GM12878 (cell line): ENCODE results near the gene MAL.

Experiments
- CBFB ChIP-seq: IDR thresholded peaks from 2 replicates; pipeline ENCODE4 v1.6.1; 2016; ENCODE audit warnings: antibody characterized with exemption, low read depth
- EGR1 ChIP-seq, 2 experiments: IDR thresholded peaks; 1 replicate in 1 of 2; 2 replicates in 1 of 2; pipeline ENCODE4 v1.6.1; 2011 to 2012; ENCODE audit warnings: low read depth in 2 of 2, low read length in 2 of 2, borderline replicate concordance in 1 of 2, mild to moderate bottlenecking in 1 of 2, moderate library complexity in 1 of 2
- GABPA ChIP-seq: IDR thresholded peaks from 2 replicates; pipeline ENCODE4 v1.6.1; 2014; ENCODE audit warnings: antibody characterized with exemption, low read depth, mild to moderate bottlenecking, inconsistent platforms
- MYB ChIP-seq: fragments of 150-350 bp; IDR thresholded peaks from 2 replicates; pipeline ENCODE4 v1.6.1; 2014; ENCODE audit warnings: mild to moderate bottlenecking, low read depth, low read length, borderline replicate concordance
- POLR2AphosphoS5 ChIP-seq: IDR thresholded peaks from 2 replicates; pipeline ENCODE4 v1.6.1; 2011; ENCODE audit warnings: mild to moderate bottlenecking, low read length, inconsistent platforms
- SIN3A ChIP-seq: IDR thresholded peaks from 2 replicates; pipeline ENCODE4 v1.6.1; 2012; ENCODE audit warnings: low read depth, low read length, improper control_type of control experiment
- TF ChIP-seq, protein P1 (sequence below), 3 experiments: IDR thresholded peaks in 2 of 3; conservative IDR thresholded peaks in 1 of 3; 2 replicates each; pipeline ENCODE4 v1.5.1; 2011; ENCODE audit warnings: low read depth in 3 of 3, low read length in 3 of 3, mild to moderate bottlenecking in 3 of 3, control low read depth in 2 of 3, moderate library complexity in 2 of 3, inconsistent platforms in 1 of 3, mixed read lengths in 1 of 3; ENCODE audit not compliant: control insufficient read depth in 2 of 3, insufficient read depth in 1 of 3; ENCODE audit errors: extremely low read depth in 1 of 3

DNA sequence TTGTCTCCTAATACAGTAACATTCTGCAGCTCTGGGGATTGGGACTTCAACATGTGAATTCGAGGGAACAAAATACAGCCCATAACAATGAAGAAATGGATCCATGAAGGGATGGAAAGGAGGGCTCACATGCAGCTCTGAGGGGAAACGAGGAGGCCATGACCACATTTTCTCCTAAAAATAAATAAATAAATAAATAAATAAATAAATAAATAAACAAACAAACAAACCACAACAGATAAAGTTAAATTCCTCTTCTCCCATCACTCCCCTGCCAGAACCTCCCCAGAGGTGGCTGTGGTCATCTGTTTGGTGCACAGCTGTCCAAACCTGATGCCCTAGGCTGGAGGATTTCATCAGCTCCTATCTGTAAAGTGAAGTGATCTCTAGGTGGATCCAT, 42.7 kb downstream of the MAL start:
- TF ChIP-seq CBFB, result no peak
- TF ChIP-seq GABPA, result no peak
- TF ChIP-seq POLR2AphosphoS5, result no peak
- TF ChIP-seq SIN3A, result no peak
- no peak for TF ChIP-seq EGR1 (IDR thresholded peaks at IDR 0.05; ENCODE audit: borderline replicate concordance in 1 of 2, low read depth in 2 of 2, low read length in 2 of 2)
- no peak for TF ChIP-seq MYB
- TF ChIP-seq, protein P1, sequence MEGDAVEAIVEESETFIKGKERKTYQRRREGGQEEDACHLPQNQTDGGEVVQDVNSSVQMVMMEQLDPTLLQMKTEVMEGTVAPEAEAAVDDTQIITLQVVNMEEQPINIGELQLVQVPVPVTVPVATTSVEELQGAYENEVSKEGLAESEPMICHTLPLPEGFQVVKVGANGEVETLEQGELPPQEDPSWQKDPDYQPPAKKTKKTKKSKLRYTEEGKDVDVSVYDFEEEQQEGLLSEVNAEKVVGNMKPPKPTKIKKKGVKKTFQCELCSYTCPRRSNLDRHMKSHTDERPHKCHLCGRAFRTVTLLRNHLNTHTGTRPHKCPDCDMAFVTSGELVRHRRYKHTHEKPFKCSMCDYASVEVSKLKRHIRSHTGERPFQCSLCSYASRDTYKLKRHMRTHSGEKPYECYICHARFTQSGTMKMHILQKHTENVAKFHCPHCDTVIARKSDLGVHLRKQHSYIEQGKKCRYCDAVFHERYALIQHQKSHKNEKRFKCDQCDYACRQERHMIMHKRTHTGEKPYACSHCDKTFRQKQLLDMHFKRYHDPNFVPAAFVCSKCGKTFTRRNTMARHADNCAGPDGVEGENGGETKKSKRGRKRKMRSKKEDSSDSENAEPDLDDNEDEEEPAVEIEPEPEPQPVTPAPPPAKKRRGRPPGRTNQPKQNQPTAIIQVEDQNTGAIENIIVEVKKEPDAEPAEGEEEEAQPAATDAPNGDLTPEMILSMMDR (IDR thresholded peaks at IDR 0.05 in 2 of 3, conservative IDR thresholded peaks at IDR 0.05 in 1 of 3; ENCODE audit: control insufficient read depth in 2 of 3, extremely low read depth in 1 of 3, insufficient read depth in 1 of 3, low read depth in 3 of 3, low read length in 3 of 3), result no peak
